Karpas-422 (cell line): ENCODE measurements around the gene BANF2. TPM values are rescaled to one million over a fixed set of nuclear protein-coding genes. Genes with fewer than 3 reads are reported as not detected.

ENCODE experiments used
- DNase-seq: peaks from one replicate; pipeline ENCODE4 v3.0.0-alpha.2; 2015
- H2AFZ ChIP-seq: fragments of 200-600 bp; sonication (generic); 2 replicates; pipeline ENCODE4 v1.6.1; 2014; ENCODE audit warnings: antibody characterized with exemption, low read length, mixed read lengths
- H3K27ac ChIP-seq: fragments of 200-600 bp; sonication (generic); 2 replicates; pipeline ENCODE4 v1.5.1; 2014; ENCODE audit warnings: mild to moderate bottlenecking, low read length, moderate library complexity
- H3K27me3 ChIP-seq: fragments of 200-600 bp; sonication (generic); 2 replicates; pipeline ENCODE4 v1.6.1; 2014; ENCODE audit warnings: low read length, mixed read lengths
- H3K36me3 ChIP-seq: fragments of 200-600 bp; sonication (generic); 2 replicates; pipeline ENCODE4 v1.6.1; 2014; ENCODE audit warnings: low read length, mixed read lengths; ENCODE audit not compliant: insufficient read depth
- H3K4me1 ChIP-seq: fragments of 200-600 bp; sonication (generic); 2 replicates; pipeline ENCODE4 v1.6.1; 2014; ENCODE audit warnings: mild to moderate bottlenecking, low read length, mixed read lengths
- H3K4me2 ChIP-seq: fragments of 200-600 bp; sonication (generic); 2 replicates; pipeline ENCODE4 v1.6.1; 2014; ENCODE audit warnings: low read length, low read depth, mild to moderate bottlenecking; ENCODE audit not compliant: poor library complexity, severe bottlenecking
- H3K4me3 ChIP-seq: fragments of 200-600 bp; sonication (generic); 2 replicates; pipeline ENCODE4 v1.5.1; 2014; ENCODE audit warnings: mild to moderate bottlenecking, antibody characterized with exemption, low read length, mixed read lengths
- H3K79me2 ChIP-seq: fragments of 200-600 bp; sonication (generic); 2 replicates; pipeline ENCODE4 v1.6.1; 2014; ENCODE audit warnings: mild to moderate bottlenecking, low read length, mixed read lengths
- H3K9ac ChIP-seq: fragments of 200-600 bp; sonication (generic); 2 replicates; pipeline ENCODE4 v1.6.0; 2014; ENCODE audit warnings: low read length
- H3K9me2 ChIP-seq: fragments of 200-600 bp; sonication (generic), shearing (Covaris generic); replicated peaks from 2 replicates; pipeline ENCODE4 v1.6.0; 2014; ENCODE audit warnings: mild to moderate bottlenecking, low read length, moderate library complexity; ENCODE audit not compliant: insufficient read depth
- H3K9me3 ChIP-seq: fragments of 300-700, 200-600 bp; sonication (generic); 2 replicates; pipeline ENCODE4 v1.6.1; 2014; ENCODE audit warnings: low read length, mixed read lengths
- H4K20me1 ChIP-seq: fragments of 200-600 bp; sonication (generic); 2 replicates; pipeline ENCODE4 v1.6.1; 2014; ENCODE audit warnings: mild to moderate bottlenecking, antibody characterized with exemption, low read length, low read depth; ENCODE audit not compliant: insufficient read depth
- total RNA-seq: library from RNA; depleted of rRNA; stranded (reverse); fragments of >200 nt; shearing (Covaris generic); gene quantifications from 2 replicates; pipeline ENCODE4 v1.2.3, GENCODE V29; 2014; ENCODE audit warnings: low replicate concordance

BANF2 gene
- total RNA-seq, 1 experiment from 2014 or later = not detected

DNA sequence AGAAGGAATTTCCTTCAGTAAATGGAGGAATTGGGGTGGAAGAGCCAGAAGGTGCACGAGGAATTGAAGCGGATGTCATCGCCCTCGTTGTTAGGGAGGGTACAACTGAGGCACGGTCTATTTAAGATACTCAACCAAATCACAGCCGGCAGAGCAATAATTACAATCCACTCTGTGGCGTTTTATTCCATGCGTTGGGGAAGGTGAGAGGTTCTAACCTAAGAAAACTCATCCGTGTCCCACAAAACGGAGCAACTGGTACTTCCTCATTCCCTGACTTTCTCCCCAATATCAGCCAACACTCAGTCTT, 16.9 kb upstream of the BANF2 start:
- DNase-seq = no peak
- Histone ChIP-seq H3K27ac (no peak overlapping the region), H3K27me3 (no peaks in the 10 kb centered on the region), H3K9me3 (no peaks in the 10 kb centered on the region), H3K79me2 (no peaks in the 10 kb centered on the region), H3K9me2 (no peaks in the 10 kb centered on the region), H3K4me3 (peak overlapping the region; percentile 66), H4K20me1 (0 out of 2 replicates have a peak, but pooled peaks cover 8% of the 10 kb centered on the region), H3K4me1 (peaks cover 10% of the 10 kb centered on the region), H3K9ac (peak overlapping the region; percentile 71), H2AFZ (peak overlapping the region; percentile 82), H3K4me2 (peak overlapping the region; percentile 63), H3K36me3 (no peaks in the 10 kb centered on the region)

DNA sequence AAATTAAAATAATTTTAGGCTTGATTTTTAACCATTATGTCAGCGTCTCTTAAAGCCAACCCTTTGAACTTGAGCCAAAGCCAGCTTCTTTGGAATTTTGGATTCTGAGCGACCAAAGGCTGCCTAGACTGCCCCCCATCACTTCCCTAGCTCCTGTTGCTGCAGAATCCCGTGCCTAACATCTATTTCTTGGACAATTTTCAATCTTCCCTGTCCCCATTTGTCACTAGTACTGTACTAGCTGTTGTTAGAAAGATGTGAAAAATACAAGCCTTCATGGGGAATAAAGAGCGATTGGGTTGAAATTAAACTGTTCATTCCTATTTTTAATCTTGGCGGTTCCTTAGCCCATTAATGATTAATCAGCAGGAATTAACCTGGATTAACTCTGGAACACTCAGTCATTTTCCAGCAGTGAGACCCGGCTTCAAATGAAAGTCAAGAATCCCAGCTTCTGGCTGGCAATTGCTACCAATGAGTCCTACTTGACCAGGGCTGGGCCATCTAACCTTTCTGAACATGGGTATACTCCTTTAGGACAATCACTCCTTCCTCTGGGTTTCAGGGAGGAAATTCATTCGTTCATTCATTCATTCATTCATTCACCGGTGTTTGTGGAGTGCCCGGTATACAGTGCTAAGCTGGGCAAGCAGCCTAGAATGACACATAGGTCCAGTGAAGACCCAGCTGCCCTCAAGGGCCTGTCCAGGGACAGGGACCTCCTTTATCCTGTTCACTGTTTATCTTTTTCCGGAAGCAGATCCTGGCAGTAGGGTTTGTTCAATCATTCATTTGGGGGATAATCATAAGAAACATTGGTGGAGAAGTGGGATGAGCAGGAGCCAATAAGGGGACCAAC, 16.3 kb upstream of the BANF2 start:
- Histone ChIP-seq H4K20me1 (0 out of 2 replicates have a peak, but pooled peaks cover 8% of the 10 kb centered on the region), H3K4me3 (no peak overlapping the region), H3K27me3 (no peaks in the 10 kb centered on the region), H3K4me2 (no peak overlapping the region), H2AFZ (no peak overlapping the region), H3K36me3 (no peaks in the 10 kb centered on the region), H3K9me2 (no peaks in the 10 kb centered on the region), H3K4me1 (peaks cover 10% of the 10 kb centered on the region), H3K9me3 (no peaks in the 10 kb centered on the region), H3K27ac (no peak overlapping the region), H3K9ac (no peak overlapping the region), H3K79me2 (no peaks in the 10 kb centered on the region)
- DNase-seq = no peak

DNA sequence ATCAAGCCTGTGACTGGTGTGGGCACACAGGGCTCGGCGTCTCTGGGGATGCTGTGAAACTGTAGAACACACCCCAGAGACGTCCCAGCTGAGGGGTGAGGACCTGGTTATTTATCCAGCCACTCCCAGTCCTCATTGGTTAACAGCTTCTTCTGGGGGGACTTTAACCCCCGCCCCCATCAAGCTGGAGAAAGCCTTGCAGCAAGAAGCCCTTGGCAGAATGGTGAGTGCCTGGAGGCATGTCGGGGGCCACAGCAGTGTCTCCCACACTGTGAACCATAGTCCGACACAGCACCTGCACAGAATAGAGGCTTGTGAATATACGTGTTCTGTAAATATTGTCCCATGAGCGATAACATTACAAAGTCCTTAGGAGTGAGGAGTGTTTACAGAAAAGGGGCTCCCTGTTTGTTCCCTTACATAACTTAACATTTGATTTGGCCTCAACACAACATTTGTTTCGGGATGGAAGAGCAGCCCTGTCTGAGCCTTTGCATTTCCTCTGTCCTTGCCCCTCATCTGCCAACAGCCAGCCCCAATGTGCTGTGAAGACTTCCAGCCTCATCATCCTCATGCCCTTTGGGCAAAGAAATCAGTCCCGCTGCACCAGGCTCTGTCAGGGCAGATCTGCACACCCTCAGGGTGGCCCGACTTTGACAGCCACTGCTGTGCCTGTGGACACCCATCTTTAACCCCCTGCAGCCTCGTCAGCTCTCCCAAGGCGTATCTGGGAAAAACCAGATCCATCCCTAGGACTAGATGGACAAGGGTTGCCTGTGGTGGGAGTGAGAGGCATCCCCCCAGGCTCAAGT, 15.5 kb upstream of the BANF2 start:
- Histone ChIP-seq H3K9ac (no peak overlapping the region), H3K9me3 (no peaks in the 10 kb centered on the region), H3K4me3 (no peak overlapping the region), H3K4me2 (no peak overlapping the region), H2AFZ (no peak overlapping the region), H3K9me2 (no peaks in the 10 kb centered on the region), H3K79me2 (no peaks in the 10 kb centered on the region), H3K4me1 (peaks cover 10% of the 10 kb centered on the region), H3K27ac (no peak overlapping the region), H3K36me3 (no peaks in the 10 kb centered on the region), H4K20me1 (0 out of 2 replicates have a peak, but pooled peaks cover 8% of the 10 kb centered on the region), H3K27me3 (no peaks in the 10 kb centered on the region)
- no peak for DNase-seq

DNA sequence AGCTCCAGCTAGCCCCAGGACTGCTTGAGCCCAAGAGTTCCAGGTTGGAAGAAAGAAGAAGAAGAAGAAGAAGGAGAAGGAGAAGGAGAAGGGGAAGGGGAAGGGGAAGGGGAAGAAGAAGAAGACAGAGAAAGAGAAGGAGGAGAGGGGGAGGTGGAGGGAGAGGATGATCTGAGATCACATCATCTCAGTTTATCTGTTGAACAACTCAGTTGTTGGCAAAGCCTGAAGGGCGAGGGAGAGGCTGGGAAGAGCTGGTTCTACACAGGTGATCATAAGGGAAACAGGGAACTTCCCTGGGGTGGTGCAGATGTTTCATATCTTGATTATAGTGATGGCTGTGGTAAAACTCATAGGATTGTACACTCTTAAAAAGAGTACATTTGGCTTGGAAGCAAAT, 14.6 kb upstream of the BANF2 start:
- H3K4me3 ChIP-seq = no peak overlapping the region
- no peaks in the 10 kb centered on the region for H3K9me2 ChIP-seq
- H3K36me3 ChIP-seq = no peaks in the 10 kb centered on the region
- H3K79me2 ChIP-seq = no peaks in the 10 kb centered on the region
- no peak overlapping the region for H3K4me2 ChIP-seq
- H3K9ac ChIP-seq = no peak overlapping the region
- H2AFZ ChIP-seq = no peak overlapping the region
- H3K4me1 ChIP-seq = peaks cover 10% of the 10 kb centered on the region
- no peaks in the 10 kb centered on the region for H3K9me3 ChIP-seq
- no peaks in the 10 kb centered on the region for H3K27me3 ChIP-seq
- H3K27ac ChIP-seq = no peak overlapping the region
- 0 out of 2 replicates have a peak, but pooled peaks cover 6% of the 10 kb centered on the region for H4K20me1 ChIP-seq
- DNase-seq = no peak

DNA sequence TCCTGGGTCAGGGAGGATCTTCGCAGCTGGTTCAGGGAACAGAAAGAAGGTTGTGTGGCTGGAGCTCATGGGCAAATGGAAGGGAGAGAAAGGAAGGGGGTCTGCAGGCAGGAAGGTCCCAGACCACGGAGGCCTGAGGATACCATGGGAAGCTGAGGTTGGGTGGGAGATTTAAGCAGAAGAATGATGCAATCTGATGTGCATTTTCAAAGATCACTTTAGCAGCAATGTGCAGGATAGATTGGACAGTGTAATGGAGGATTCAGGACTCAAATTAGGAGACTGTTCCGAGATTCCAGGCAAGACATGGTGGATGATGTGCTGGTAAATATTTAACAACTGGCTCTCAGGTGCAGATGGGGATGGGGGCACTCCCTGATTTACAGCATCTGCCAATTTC, 12.0 kb upstream of the BANF2 start:
- no peak for DNase-seq
- H3K79me2 ChIP-seq = no peaks in the 10 kb centered on the region
- no peaks in the 10 kb centered on the region for H3K9me3 ChIP-seq
- H3K4me1 ChIP-seq = peaks cover under 1% of the 10 kb centered on the region
- H3K36me3 ChIP-seq = no peaks in the 10 kb centered on the region
- no peak overlapping the region for H3K9ac ChIP-seq
- H3K27me3 ChIP-seq = no peaks in the 10 kb centered on the region
- H4K20me1 ChIP-seq = no peaks in the 10 kb centered on the region
- no peak overlapping the region for H2AFZ ChIP-seq
- no peak overlapping the region for H3K27ac ChIP-seq
- no peaks in the 10 kb centered on the region for H3K9me2 ChIP-seq
- no peak overlapping the region for H3K4me2 ChIP-seq
- H3K4me3 ChIP-seq = no peak overlapping the region

DNA sequence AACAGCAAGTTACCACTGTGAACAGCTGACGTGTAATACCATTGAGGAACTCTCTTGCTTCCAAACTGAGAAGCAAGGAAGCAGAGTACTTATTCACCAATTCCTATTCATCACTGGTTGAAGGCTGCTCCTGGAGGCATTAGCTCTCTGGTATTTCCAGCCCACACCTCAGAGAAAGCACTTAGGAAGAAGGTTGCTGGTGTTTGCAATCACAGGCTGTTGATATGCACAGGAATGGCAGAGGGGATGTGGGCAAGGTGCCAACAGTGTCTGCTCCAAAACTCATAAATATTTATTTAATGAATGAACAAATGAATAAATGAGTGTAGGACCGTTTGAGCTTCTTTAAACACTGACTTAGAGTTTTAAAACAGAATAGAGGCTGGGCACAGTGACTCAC, 10.8 kb upstream of the BANF2 start:
- Histone ChIP-seq H3K9ac (no peak overlapping the region), H3K9me3 (no peaks in the 10 kb centered on the region), H3K27me3 (no peaks in the 10 kb centered on the region), H4K20me1 (no peaks in the 10 kb centered on the region), H3K4me3 (no peak overlapping the region), H3K79me2 (no peaks in the 10 kb centered on the region), H3K9me2 (no peaks in the 10 kb centered on the region), H3K4me1 (no peaks in the 10 kb centered on the region), H2AFZ (no peak overlapping the region), H3K36me3 (no peaks in the 10 kb centered on the region), H3K4me2 (no peak overlapping the region), H3K27ac (no peak overlapping the region)
- no peak for DNase-seq

DNA sequence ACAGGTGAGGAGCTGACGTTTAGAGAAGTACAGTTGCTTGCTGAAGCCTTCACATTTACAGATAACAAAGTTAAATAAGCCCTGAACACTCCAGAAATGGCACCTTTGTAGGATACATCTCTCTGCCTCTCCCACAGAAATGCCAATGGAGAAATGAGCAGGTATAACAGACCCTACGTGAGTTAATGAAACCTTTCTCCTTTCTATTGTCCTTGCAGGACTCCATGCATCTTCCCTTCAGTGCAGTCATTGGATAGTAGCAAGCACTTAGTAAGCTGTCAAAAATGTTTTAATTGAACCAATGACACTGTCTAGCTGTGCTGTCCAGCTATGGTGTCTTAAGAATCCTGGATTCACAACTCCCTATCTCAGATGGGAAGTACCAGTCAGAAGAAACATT, 9.6 kb upstream of the BANF2 start:
- Histone ChIP-seq H3K4me3 (no peak overlapping the region), H4K20me1 (no peaks in the 10 kb centered on the region), H3K9ac (no peak overlapping the region), H3K27me3 (no peaks in the 10 kb centered on the region), H3K36me3 (no peaks in the 10 kb centered on the region), H3K9me3 (no peaks in the 10 kb centered on the region), H3K79me2 (no peaks in the 10 kb centered on the region), H3K9me2 (no peaks in the 10 kb centered on the region), H2AFZ (no peak overlapping the region), H3K27ac (no peak overlapping the region), H3K4me2 (no peak overlapping the region), H3K4me1 (no peaks in the 10 kb centered on the region)
- DNase-seq = no peak

DNA sequence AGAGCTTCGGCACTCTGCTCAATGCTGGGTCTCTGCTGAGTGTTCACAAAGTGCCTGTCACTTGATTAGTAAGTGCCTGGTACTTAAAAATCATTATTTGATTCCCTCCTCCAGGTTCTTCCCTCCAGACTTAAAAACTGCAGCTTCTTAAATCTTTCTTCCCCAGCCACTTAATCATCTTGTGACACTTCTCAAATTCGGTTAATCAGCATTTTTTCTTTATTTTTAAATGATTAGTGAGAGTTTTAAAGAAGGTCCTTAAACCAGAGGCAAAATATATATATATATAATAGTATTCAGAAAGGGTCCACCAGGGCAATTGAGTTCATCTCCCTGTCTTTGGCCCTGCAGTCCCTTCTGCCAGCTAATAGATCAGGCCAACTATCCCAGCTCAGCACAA, 8.0 kb upstream of the BANF2 start:
- H3K27ac ChIP-seq = no peak overlapping the region
- H3K9me2 ChIP-seq = no peaks in the 10 kb centered on the region
- H3K4me1 ChIP-seq = no peaks in the 10 kb centered on the region
- H3K4me3 ChIP-seq = no peak overlapping the region
- H3K27me3 ChIP-seq = no peaks in the 10 kb centered on the region
- no peak overlapping the region for H3K4me2 ChIP-seq
- no peak for DNase-seq
- H3K9ac ChIP-seq = no peak overlapping the region
- no peaks in the 10 kb centered on the region for H3K36me3 ChIP-seq
- no peaks in the 10 kb centered on the region for H4K20me1 ChIP-seq
- no peak overlapping the region for H2AFZ ChIP-seq
- H3K79me2 ChIP-seq = no peaks in the 10 kb centered on the region
- no peaks in the 10 kb centered on the region; the same call in 1 of the 2 replicates for H3K9me3 ChIP-seq
